ENCODE data around the gene LMCD1.

The LMCD1 gene

DNA sequence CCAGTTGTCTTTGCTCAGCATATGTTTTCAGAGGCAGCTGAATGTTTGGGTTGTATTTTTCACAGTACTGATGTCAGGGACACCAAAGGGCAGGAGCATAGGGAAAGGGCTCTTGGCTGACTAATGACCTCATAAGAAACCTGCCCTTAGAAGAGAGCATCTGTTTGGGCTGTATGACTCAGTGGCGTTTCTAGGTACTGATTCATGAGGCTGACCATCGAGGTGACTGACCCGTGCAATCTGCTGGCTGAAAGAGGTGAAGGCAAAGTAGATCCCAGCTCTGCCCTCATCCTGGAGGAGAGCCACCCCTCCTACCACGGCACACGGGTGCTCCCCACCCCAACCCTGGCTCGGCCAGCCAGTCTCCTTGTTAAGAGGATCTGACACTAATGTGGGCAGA lies 8.3 kb downstream of the LMCD1 start:
- DNase-seq: no peak

GRCh38 chr3:8512234-8512633 lies 10.6 kb downstream of the LMCD1 start:
- no peak for DNase-seq

GRCh38 chr3:8516047-8516661 lies 14.5 kb downstream of the LMCD1 start:
- no peak for DNase-seq

GRCh38 chr3:8516783-8517182 lies 15.2 kb downstream of the LMCD1 start:
- DNase-seq: no peak

GRCh38 chr3:8517487-8517886 lies 15.9 kb downstream of the LMCD1 start:
- DNase-seq: no peak

GRCh38 chr3:8518138-8518537 lies 16.5 kb downstream of the LMCD1 start:
- no peak for DNase-seq

- no peak for DNase-seq
These were observed 17.5 kb downstream of the LMCD1 start for GRCh38 chr3:8519156-8519555.

DNA sequence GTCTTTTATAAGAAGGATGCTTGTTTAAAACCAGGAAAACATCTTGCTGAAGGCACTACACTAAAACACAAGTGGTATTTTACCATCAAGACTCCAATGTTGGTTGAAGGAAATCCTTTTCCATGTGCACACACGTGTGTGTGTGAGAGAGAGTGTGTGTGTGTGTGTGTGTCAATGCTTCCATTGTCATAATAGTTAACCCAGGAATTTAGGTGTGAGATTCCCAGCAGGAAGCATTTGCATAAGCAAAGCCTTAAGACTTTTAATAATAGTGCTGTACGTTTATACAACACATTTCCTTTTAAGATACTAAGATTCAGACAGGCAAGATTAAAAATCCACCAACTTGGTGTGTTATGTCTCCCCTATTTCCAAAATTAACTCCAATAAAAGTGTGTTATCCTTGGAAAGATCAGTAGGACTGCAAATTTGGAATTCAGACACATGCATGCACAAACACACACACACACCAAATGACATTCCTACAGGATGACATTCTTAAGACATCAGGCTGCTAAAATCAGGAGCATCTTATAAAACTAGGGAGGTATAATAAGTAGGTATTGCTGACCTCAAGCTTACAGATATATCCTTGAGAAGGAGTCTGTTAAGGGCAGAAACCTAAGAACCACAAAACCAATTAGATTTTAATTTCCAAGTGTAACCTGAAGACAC lies 18.3 kb downstream of the LMCD1 start:
- no peak for DNase-seq

- DNase-seq: no peak
These were observed 19.3 kb downstream of the LMCD1 start for GRCh38 chr3:8520816-8521403.

DNA sequence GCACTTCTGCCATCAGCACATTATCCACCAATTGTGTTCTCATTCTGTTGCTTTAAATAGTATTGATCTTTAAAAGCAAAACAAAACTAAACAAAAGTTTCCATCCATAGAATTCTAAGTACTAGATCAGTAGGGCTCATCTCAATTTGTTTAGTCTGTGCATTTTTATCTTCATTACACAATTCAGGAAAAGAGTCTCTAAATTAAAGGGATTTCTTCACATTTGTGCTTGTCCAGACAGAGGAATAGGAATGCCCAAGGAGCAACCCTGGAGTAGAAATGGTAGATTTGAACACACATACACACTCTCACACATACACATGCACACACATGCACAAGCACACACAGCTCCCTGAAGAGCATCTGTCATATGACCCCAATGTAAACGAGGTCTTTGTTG lies 21.4 kb downstream of the LMCD1 start:
- no peak for DNase-seq

DNA sequence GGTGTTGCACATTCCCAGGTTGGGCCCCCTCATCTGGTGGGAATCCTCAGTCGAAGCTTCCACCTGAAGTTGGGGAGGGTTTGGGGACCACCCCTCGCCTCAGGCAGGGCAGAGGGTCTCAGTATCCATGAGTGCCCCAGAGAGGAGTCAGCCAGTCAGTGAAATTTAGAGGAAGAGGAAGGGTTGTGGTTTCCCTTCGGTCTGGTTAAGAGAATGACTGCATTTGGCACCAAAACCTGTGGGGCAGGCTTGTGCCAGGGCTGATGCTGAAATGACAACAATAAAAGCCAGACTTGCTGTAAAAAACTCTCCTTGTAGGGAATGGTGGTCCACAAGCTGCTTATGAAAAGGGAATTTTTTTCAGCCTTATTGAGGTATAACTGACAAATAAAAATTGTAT lies 22.6 kb downstream of the LMCD1 start:
- no peak for DNase-seq

DNA sequence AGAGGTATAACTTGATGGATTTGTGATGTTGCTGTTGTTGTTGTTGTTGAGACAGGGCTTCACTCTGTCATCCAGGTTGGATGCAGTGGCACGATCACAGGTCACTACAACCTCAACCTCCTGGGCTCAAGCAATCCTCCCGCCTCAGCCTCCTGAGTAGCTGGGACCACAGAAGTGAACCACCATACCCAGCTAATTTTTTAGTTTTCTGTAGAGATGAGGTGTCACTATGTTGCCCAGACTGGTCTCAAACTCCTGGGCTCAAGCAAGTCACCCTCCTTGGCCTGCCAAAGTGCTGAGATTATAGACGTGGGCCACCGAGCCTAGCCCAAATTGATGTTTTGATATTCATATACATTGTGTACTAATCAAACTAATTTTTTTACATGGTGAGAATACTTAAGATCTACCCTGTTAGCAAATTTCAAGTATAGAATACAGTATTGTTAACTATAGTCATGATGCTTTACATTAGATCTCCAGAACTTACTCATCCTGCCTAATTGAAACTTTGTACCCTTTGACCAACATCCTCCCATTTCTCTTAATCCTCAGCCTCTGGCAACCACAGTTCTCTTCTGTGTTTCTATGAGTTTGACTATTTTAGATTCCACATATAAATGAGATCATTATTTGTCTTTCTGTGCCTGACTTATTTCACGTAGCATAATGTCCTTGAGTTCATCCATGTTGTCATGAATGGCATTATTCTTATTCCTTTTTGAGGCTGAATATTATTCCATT lies 23.2 kb downstream of the LMCD1 start:
- DNase-seq: no peak

DNA sequence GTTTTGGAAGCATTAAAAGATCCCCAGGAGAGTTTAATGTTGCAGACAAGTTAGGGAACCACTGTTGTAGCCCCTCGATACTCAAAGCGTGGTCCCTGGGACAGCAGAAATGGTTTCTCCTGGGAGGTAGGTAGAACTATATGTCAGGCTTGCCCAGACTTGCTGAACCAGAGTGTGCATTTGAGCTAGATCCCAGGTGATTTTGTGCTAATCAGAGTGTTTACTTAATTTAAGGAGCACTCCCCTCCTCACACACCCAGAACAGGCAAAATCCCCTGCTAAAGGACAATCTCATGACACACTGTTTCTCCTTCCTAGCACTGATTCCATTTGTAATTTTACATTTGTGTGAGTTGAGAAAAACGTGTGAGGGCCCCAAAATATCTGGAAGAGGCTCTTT lies 24.3 kb downstream of the LMCD1 start:
- DNase-seq: no peak

- no peak for DNase-seq
These were observed 27.6 kb downstream of the LMCD1 start for GRCh38 chr3:8529181-8529637.

DNA sequence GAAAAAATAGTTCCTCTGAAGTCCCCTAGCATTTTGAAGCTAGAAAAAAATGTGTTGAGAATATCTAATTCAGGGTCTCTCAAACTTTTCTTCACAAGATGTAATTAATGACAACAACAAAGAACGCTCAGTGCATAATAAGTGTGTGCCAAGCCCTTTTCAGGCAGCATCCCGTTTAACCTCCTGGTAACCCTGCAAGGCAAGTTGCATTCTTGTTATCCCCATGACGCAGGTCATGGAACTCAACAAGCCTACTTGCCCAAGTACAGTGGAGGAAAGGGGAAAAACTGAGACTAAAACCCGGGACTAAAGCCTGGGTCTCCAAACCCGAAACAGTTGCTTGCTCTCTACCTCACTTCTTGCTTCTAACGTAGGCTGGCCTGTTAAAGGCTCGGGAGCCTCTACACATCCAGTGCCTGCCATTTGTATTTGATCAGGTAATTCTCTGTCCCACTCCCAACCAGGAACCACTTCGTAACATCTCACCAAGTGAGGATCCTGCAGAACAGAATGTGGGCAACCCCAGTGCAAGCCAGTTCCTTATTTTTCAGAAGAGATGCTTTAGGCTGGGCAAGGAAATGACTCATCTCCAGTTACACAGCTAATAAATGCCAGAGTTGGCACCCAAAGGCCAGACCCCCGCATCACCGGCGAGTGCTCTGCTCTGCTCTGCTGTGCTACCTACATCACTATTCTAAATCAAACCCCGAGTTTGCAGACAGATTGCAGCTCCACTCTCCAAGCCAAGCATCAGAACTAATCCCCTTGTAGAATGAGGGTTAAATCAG lies 28.3 kb downstream of the LMCD1 start:
- no peak for DNase-seq

DNA sequence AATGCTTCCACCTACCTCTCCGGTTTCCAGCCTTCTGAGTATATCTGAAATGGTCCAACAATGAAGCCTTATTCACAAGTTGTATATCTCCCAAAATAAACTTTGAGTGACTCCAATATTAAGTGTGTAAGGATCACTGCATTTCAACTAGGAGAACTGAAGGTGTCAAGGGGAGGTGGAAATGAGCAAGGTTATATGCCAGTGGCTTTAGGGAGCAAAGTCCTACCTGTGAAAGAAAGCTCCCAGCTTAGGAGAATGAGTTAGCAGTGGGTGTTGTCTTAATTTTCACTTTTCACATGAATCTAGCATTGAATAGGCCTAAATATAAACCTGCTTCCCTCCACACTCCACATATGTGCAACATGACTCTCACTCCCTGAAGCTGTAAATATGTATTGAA lies 29.0 kb downstream of the LMCD1 start:
- no peak for DNase-seq

GRCh38 chr3:8532251-8532871 lies 30.7 kb downstream of the LMCD1 start:
- DNase-seq: no peak

DNA sequence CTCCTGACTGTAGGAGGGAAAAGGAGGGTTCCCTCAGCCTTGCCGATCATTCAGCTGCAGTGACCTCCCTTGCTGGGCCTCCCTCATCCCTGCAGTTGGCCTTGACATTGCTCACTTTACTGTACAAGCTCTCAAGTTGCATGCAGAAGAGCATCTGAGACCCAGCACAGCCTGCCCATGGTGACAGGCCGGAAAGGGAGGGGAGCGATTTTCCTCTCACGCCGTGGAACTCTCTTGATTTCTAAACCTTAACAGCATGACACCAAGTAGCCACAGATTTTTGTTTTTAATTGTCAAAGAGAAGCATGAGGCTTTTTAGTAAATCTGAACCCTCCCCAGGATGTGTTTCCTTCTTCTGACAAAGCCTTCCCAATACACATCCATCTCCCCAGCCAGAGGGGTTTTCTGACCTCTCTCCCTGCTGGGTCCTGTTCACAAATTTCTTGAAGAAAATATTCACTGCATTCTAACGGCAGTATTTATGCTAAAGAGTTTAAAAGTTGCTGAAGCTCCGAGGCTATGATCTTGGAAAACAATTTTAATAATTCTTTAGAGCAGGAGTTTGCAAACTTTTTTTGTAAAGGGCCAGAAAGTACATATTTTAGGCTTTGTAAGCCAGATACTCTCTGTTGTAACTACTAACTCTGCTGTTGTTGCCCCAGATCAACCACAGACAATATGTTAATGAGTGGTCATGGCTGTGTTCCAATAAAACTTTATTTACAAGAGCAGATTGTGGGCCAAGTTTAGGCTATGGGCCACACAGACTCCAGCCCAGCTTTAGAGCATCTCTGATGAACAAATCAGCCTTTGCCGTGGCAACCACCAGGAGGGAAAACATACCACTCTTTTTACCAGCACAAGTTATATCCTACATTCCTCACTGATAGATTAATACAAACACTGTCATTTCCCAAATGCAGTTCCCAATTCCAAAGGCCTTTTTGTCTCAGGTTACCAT lies 34.8 kb downstream of the LMCD1 start:
- DNase-seq: no peak

DNA sequence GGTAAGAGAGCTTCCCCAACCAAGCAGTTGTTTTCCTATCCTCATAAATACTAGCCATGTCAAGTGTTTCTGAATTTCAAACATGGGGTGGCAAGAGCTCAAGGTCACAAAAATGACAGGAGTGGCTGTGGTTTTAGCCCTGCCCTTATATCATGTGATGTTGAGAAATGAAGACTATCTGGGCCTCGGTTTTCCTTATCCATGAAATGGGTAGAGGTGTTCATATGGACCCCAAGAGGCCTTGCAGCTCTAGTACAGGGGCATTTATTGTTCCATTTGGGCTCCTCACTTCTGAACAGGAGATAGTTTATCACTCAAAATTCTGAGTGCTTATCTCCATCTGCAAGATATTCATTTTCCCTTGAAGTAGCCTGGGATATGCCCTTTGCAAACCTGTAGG lies 35.8 kb downstream of the LMCD1 start:
- no peak for DNase-seq

- no peak for DNase-seq
These were observed 36.6 kb downstream of the LMCD1 start for GRCh38 chr3:8538223-8538622.

- DNase-seq: no peak
These were observed 37.3 kb downstream of the LMCD1 start for GRCh38 chr3:8538913-8539312.

Data from CD4-positive, alpha-beta T cell treated with Interleukin-17A for 1 hour (primary cell).